ENCODE results near the gene TRIM62.
"Not testable (repeated sequence)": the region's sequence is repeated elsewhere in the genome, so short reads cannot be mapped to it uniquely, and the experiment has no call there.

The TRIM62 gene

GRCh38 chr1:33133478-33134105 lies 48.3 kb downstream of the TRIM62 start:
- no peak for DNase-seq (ENCODE audit: low read depth in 2 of 2)

GRCh38 chr1:33132549-33132948 lies 49.3 kb downstream of the TRIM62 start:
- no peak for DNase-seq (ENCODE audit: low read depth in 2 of 2)

- DNase-seq (ENCODE audit: low read depth in 2 of 2): no peak
These were observed 50.7 kb downstream of the TRIM62 start for GRCh38 chr1:33131191-33131590.

GRCh38 chr1:33130297-33130696 lies 51.5 kb downstream of the TRIM62 start:
- DNase-seq (ENCODE audit: low read depth in 2 of 2): peak; percentile 11 to 14

GRCh38 chr1:33128781-33129180 lies 53.1 kb downstream of the TRIM62 start:
- no peak for DNase-seq (ENCODE audit: low read depth in 2 of 2)

GRCh38 chr1:33127001-33127823 lies 54.6 kb downstream of the TRIM62 start:
- peak; percentile 99 for DNase-seq (ENCODE audit: low read depth in 2 of 2)

GRCh38 chr1:33126411-33127000 lies 55.3 kb downstream of the TRIM62 start:
- DNase-seq (ENCODE audit: low read depth in 2 of 2): no peak

- DNase-seq (ENCODE audit: low read depth in 2 of 2): not testable (repeated sequence)
These were observed 57.2 kb downstream of the TRIM62 start for GRCh38 chr1:33124647-33125046.

GRCh38 chr1:33123266-33123665 lies 58.6 kb downstream of the TRIM62 start:
- no peak for DNase-seq (ENCODE audit: low read depth in 2 of 2)

- DNase-seq (ENCODE audit: low read depth in 2 of 2): no peak
These were observed 59.2 kb downstream of the TRIM62 start for GRCh38 chr1:33122483-33123178.

- DNase-seq (ENCODE audit: low read depth in 2 of 2): no peak
These were observed 60.1 kb downstream of the TRIM62 start for GRCh38 chr1:33121728-33122127.

GRCh38 chr1:33120436-33121231 lies 61.2 kb downstream of the TRIM62 start:
- DNase-seq (ENCODE audit: low read depth in 2 of 2): no peak

- DNase-seq (ENCODE audit: low read depth in 2 of 2): no peak
These were observed 62.2 kb downstream of the TRIM62 start for GRCh38 chr1:33119532-33120217.

- DNase-seq (ENCODE audit: low read depth in 2 of 2): no peak
These were observed 62.8 kb downstream of the TRIM62 start for GRCh38 chr1:33119050-33119449.

GRCh38 chr1:33118274-33118673 lies 63.6 kb downstream of the TRIM62 start:
- DNase-seq (ENCODE audit: low read depth in 2 of 2): no peak

- no peak for DNase-seq (ENCODE audit: low read depth in 2 of 2)
These were observed 64.3 kb downstream of the TRIM62 start for GRCh38 chr1:33117440-33118085.

- no peak for DNase-seq (ENCODE audit: low read depth in 2 of 2)
These were observed 69.9 kb downstream of the TRIM62 start for GRCh38 chr1:33111965-33112364.

- DNase-seq (ENCODE audit: low read depth in 2 of 2): no peak
These were observed 71.4 kb downstream of the TRIM62 start for GRCh38 chr1:33110477-33110876.

- not testable (repeated sequence) for DNase-seq (ENCODE audit: low read depth in 2 of 2)
These were observed 81.8 kb downstream of the TRIM62 start for GRCh38 chr1:33100119-33100415.

- peak; percentile 65 to 70 for DNase-seq (ENCODE audit: low read depth in 2 of 2)
These were observed 82.3 kb downstream of the TRIM62 start for GRCh38 chr1:33099290-33100118.
